COLO829 (cell line): ENCODE data around the gene PAX5.

ENCODE experiments used
- DNase-seq: peaks from one replicate; pipeline ENCODE4 v3.0.0; 2012; ENCODE audit warnings: low spot score

Gene PAX5

GRCh38 chr9:36987891-36988290 lies 46.2 kb downstream of the PAX5 start:
- peak; percentile 62 for DNase-seq

- DNase-seq: no peak
Measured at GRCh38 chr9:36987409-36987808, 46.7 kb downstream of the PAX5 start.

- DNase-seq: no peak
Measured at GRCh38 chr9:36986468-36987408, 47.3 kb downstream of the PAX5 start.

- no peak for DNase-seq
Measured at GRCh38 chr9:36985769-36986467, 48.1 kb downstream of the PAX5 start.

GRCh38 chr9:36985061-36985768 lies 48.9 kb downstream of the PAX5 start:
- no peak for DNase-seq

GRCh38 chr9:36980148-36980974 lies 53.7 kb downstream of the PAX5 start:
- DNase-seq: no peak

- peak; percentile 40 for DNase-seq
Measured at GRCh38 chr9:36976371-36977030, 57.6 kb downstream of the PAX5 start.

GRCh38 chr9:36974731-36975130 lies 59.3 kb downstream of the PAX5 start:
- DNase-seq: no peak

- no peak for DNase-seq
Measured at GRCh38 chr9:36971935-36972488, 62.1 kb downstream of the PAX5 start.

- DNase-seq: no peak
Measured at GRCh38 chr9:36970007-36970888, 63.8 kb downstream of the PAX5 start.

- no peak for DNase-seq
Measured at GRCh38 chr9:36969216-36969771, 64.8 kb downstream of the PAX5 start.

GRCh38 chr9:36968574-36969215 lies 65.4 kb downstream of the PAX5 start:
- DNase-seq: no peak

GRCh38 chr9:36967997-36968396 lies 66.1 kb downstream of the PAX5 start:
- DNase-seq: no peak

GRCh38 chr9:36966371-36967097 lies 67.5 kb downstream of the PAX5 start:
- DNase-seq: no peak

GRCh38 chr9:36964791-36965190 lies 69.3 kb downstream of the PAX5 start:
- no peak for DNase-seq

GRCh38 chr9:36963346-36963745 lies 70.7 kb downstream of the PAX5 start:
- no peak for DNase-seq

- DNase-seq: no peak
Measured at GRCh38 chr9:36962691-36963090, 71.4 kb downstream of the PAX5 start.
